BLaER1 (cell line): ENCODE results near the gene SPATA16.

Source experiments
- H3K27ac ChIP-seq: shearing (Covaris generic); formaldehyde crosslinking; 2 replicates; pipeline ENCODE4 v1.8.1; 2022
- H3K27me3 ChIP-seq: shearing (Covaris generic); formaldehyde crosslinking; 2 replicates; pipeline ENCODE4 v1.8.1; 2022
- H3K36me3 ChIP-seq: shearing (Covaris generic); formaldehyde crosslinking; 2 replicates; pipeline ENCODE4 v1.8.1; 2022
- H3K4me1 ChIP-seq: shearing (Covaris generic); formaldehyde crosslinking; 2 replicates; pipeline ENCODE4 v1.8.1; 2022
- H3K4me2 ChIP-seq: shearing (Covaris generic); formaldehyde crosslinking; 2 replicates; pipeline ENCODE4 v1.8.1; 2022
- H3K4me3 ChIP-seq: shearing (Covaris generic); formaldehyde crosslinking; 2 replicates; pipeline ENCODE4 v1.8.1; 2022
- H3K9ac ChIP-seq: shearing (Covaris generic); formaldehyde crosslinking; 2 replicates; pipeline ENCODE4 v1.8.1; 2022
- H3K9me3 ChIP-seq: shearing (Covaris generic); formaldehyde crosslinking; 2 replicates; pipeline ENCODE4 v1.8.1; 2022
- H4K20me1 ChIP-seq: shearing (Covaris generic); formaldehyde crosslinking; 2 replicates; pipeline ENCODE4 v1.8.1; 2022
- Cebpa-rat ChIP-seq: shearing (Covaris generic); IDR thresholded peaks from 2 replicates; pipeline ENCODE4 v1.8.1; 2022

The SPATA16 gene

GRCh38 chr3:173109143-173109542 lies 31.9 kb downstream of the SPATA16 start:
- Histone ChIP-seq H3K9ac (no peak overlapping the region), H3K36me3 (no peaks in the 10 kb centered on the region), H3K9me3 (no peaks in the 10 kb centered on the region), H4K20me1 (no peaks in the 10 kb centered on the region), H3K4me2 (no peak overlapping the region), H3K4me1 (no peaks in the 10 kb centered on the region), H3K27me3 (no peaks in the 10 kb centered on the region), H3K4me3 (no peak overlapping the region), H3K27ac (no peak overlapping the region)
- no peak for TF ChIP-seq Cebpa-rat

- Histone ChIP-seq H3K4me1 (no peaks in the 10 kb centered on the region), H3K9me3 (peaks cover 11% of the 10 kb centered on the region), H3K27ac (no peak overlapping the region), H3K4me3 (no peak overlapping the region), H4K20me1 (no peaks in the 10 kb centered on the region), H3K27me3 (no peaks in the 10 kb centered on the region), H3K9ac (no peak overlapping the region), H3K36me3 (no peaks in the 10 kb centered on the region), H3K4me2 (no peak overlapping the region)
- TF ChIP-seq Cebpa-rat = no peak
These were observed 37.6 kb downstream of the SPATA16 start for GRCh38 chr3:173103469-173103868.

GRCh38 chr3:173098959-173099358 lies 42.1 kb downstream of the SPATA16 start:
- no peak overlapping the region for H3K4me2 ChIP-seq
- H3K36me3 ChIP-seq = no peaks in the 10 kb centered on the region
- no peak overlapping the region for H3K9ac ChIP-seq
- no peaks in the 10 kb centered on the region for H4K20me1 ChIP-seq
- no peaks in the 10 kb centered on the region for H3K4me1 ChIP-seq
- TF ChIP-seq Cebpa-rat = no peak
- no peaks in the 10 kb centered on the region for H3K27me3 ChIP-seq
- H3K9me3 ChIP-seq = peaks cover 11% of the 10 kb centered on the region
- no peak overlapping the region for H3K4me3 ChIP-seq
- H3K27ac ChIP-seq = no peak overlapping the region

- Histone ChIP-seq H3K36me3 (no peaks in the 10 kb centered on the region), H3K9me3 (no peaks in the 10 kb centered on the region), H3K27me3 (no peaks in the 10 kb centered on the region), H3K9ac (no peak overlapping the region), H3K27ac (no peak overlapping the region), H3K4me1 (no peaks in the 10 kb centered on the region), H4K20me1 (no peaks in the 10 kb centered on the region), H3K4me3 (no peak overlapping the region), H3K4me2 (no peak overlapping the region)
- TF ChIP-seq Cebpa-rat = no peak
These were observed 43.8 kb downstream of the SPATA16 start for GRCh38 chr3:173096994-173097785.

GRCh38 chr3:173096140-173096539 lies 44.9 kb downstream of the SPATA16 start:
- no peak for TF ChIP-seq Cebpa-rat
- no peak overlapping the region for H3K27ac ChIP-seq
- no peaks in the 10 kb centered on the region for H3K4me1 ChIP-seq
- H3K4me3 ChIP-seq = no peak overlapping the region
- no peaks in the 10 kb centered on the region for H3K36me3 ChIP-seq
- no peak overlapping the region for H3K9ac ChIP-seq
- no peaks in the 10 kb centered on the region for H3K9me3 ChIP-seq
- H3K4me2 ChIP-seq = no peak overlapping the region
- no peaks in the 10 kb centered on the region for H3K27me3 ChIP-seq
- H4K20me1 ChIP-seq = no peaks in the 10 kb centered on the region

- H3K36me3 ChIP-seq = no peaks in the 10 kb centered on the region
- H3K27ac ChIP-seq = no peak overlapping the region
- no peaks in the 10 kb centered on the region for H3K4me1 ChIP-seq
- no peaks in the 10 kb centered on the region for H4K20me1 ChIP-seq
- H3K9ac ChIP-seq = no peak overlapping the region
- no peaks in the 10 kb centered on the region for H3K27me3 ChIP-seq
- no peak overlapping the region for H3K4me2 ChIP-seq
- TF ChIP-seq Cebpa-rat = no peak
- no peak overlapping the region for H3K4me3 ChIP-seq
- no peaks in the 10 kb centered on the region for H3K9me3 ChIP-seq
These were observed 49.0 kb downstream of the SPATA16 start for GRCh38 chr3:173092038-173092437.

- no peaks in the 10 kb centered on the region for H3K36me3 ChIP-seq
- H3K4me3 ChIP-seq = no peak overlapping the region
- no peak for TF ChIP-seq Cebpa-rat
- H3K9ac ChIP-seq = no peak overlapping the region
- no peaks in the 10 kb centered on the region for H3K9me3 ChIP-seq
- H3K4me2 ChIP-seq = no peak overlapping the region
- no peaks in the 10 kb centered on the region for H3K4me1 ChIP-seq
- H3K27me3 ChIP-seq = no peaks in the 10 kb centered on the region
- H4K20me1 ChIP-seq = no peaks in the 10 kb centered on the region
- no peak overlapping the region for H3K27ac ChIP-seq
These were observed 50.5 kb downstream of the SPATA16 start for GRCh38 chr3:173090492-173090891.

- Histone ChIP-seq H3K27me3 (no peaks in the 10 kb centered on the region), H3K36me3 (no peaks in the 10 kb centered on the region), H3K4me2 (no peak overlapping the region)
These were observed 51.8 kb downstream of the SPATA16 start for GRCh38 chr3:173089283-173089682.

GRCh38 chr3:173078525-173078924 lies 62.5 kb downstream of the SPATA16 start:
- Histone ChIP-seq H3K27me3 (no peaks in the 10 kb centered on the region), H3K4me3 (no peak overlapping the region), H3K27ac (no peak overlapping the region), H3K36me3 (no peaks in the 10 kb centered on the region), H3K9me3 (peaks cover 12% of the 10 kb centered on the region), H3K4me1 (no peaks in the 10 kb centered on the region), H3K4me2 (no peak overlapping the region), H3K9ac (no peak overlapping the region), H4K20me1 (no peaks in the 10 kb centered on the region)
- no peak for TF ChIP-seq Cebpa-rat

More at GRCh38 chr3:173089283-173089682, 51.8 kb downstream of the SPATA16 start:
- no peak overlapping the region for H3K27ac ChIP-seq
- H3K4me1 ChIP-seq = no peaks in the 10 kb centered on the region
- H3K9ac ChIP-seq = no peak overlapping the region
- TF ChIP-seq Cebpa-rat = no peak
- no peak overlapping the region for H3K4me3 ChIP-seq
- H4K20me1 ChIP-seq = no peaks in the 10 kb centered on the region
- 0 out of 2 replicates have a peak, but pooled peaks cover 5% of the 10 kb centered on the region for H3K9me3 ChIP-seq

- no peak for TF ChIP-seq Cebpa-rat
- no peaks in the 10 kb centered on the region for H3K9me3 ChIP-seq
These were observed 74.7 kb downstream of the SPATA16 start for GRCh38 chr3:173066044-173067004.

More at GRCh38 chr3:173066044-173067004, 74.7 kb downstream of the SPATA16 start:
- Histone ChIP-seq H3K27ac (no peak overlapping the region), H3K4me1 (peaks cover 14% of the 10 kb centered on the region), H3K27me3 (no peaks in the 10 kb centered on the region), H4K20me1 (no peaks in the 10 kb centered on the region), H3K4me3 (no peak overlapping the region), H3K9ac (no peak overlapping the region), H3K4me2 (peak overlapping the region; percentile 32; the same call in 1 of the 2 replicates), H3K36me3 (no peaks in the 10 kb centered on the region)
